Endothelial cell of umbilical vein (primary cell): ENCODE results near the gene DOCK7. TPM values are rescaled to one million over a fixed set of nuclear protein-coding genes. Genes with fewer than 3 reads are reported as not detected.
"Not testable (repeated sequence)": the region's sequence is repeated elsewhere in the genome, so short reads cannot be mapped to it uniquely, and the experiment has no call there.

Source experiments
- BruUV-seq: library from RNA; stranded (reverse); fragments of 400-500 nt; replicated peaks from 2 replicates; lab custom pipeline; 2021; lab: Mats Ljungman, UMichigan
- CTCF ChIA-PET: fragments of 300-600, 350-600 bp; sonication (Branson Sonifier 250); formaldehyde crosslinking; loops from one replicate; lab custom pipeline; 2021; ENCODE audit warnings: antibody characterized with exemption, inconsistent platforms; lab: Charles Lee
- POLR2A ChIA-PET: fragments of 300-600, 350-600 bp; sonication (Branson Sonifier 250); formaldehyde crosslinking; loops from one replicate; lab custom pipeline; 2021; ENCODE audit warnings: antibody characterized with exemption, inconsistent platforms; lab: Charles Lee
- DNase-seq: peaks from one replicate; pipeline ENCODE4 v3.0.0-alpha.2; 2011; ENCODE audit warnings: low read depth, low spot score
- FAIRE-seq: peaks from 2 replicates; lab custom pipeline; 2011; peaks lifted over from hg19 to GRCh38; lab: Jason Lieb, UNC
- H2AFZ ChIP-seq: 2 replicates; pipeline ENCODE4 v1.6.0; 2012; ENCODE audit warnings: low read depth, low read length, control low read depth, inconsistent platforms
- H3K27ac ChIP-seq: 2 replicates; pipeline ENCODE4 v1.5.1; 2011; ENCODE audit warnings: low read depth, mild to moderate bottlenecking, control low read depth, low read length, moderate library complexity; ENCODE audit not compliant: insufficient read depth
- H3K27me3 ChIP-seq, 2 experiments: 2 replicates each; pipeline versions ENCODE4 v1.6.0 to v1.6.1; 2011; ENCODE audit warnings: low read length in 2 of 2, mixed read lengths in 1 of 2; ENCODE audit not compliant: control insufficient read depth in 2 of 2, insufficient read depth in 2 of 2
- H3K36me3 ChIP-seq, 2 experiments: 2 replicates in 1 of 2; 3 replicates in 1 of 2; pipeline ENCODE4 v1.5.1; 2011; ENCODE audit warnings: low read length in 2 of 2, mild to moderate bottlenecking in 1 of 2, moderate library complexity in 1 of 2; ENCODE audit not compliant: control insufficient read depth in 2 of 2, insufficient read depth in 2 of 2; ENCODE audit errors: extremely low read depth in 1 of 2
- H3K4me1 ChIP-seq: 3 replicates; pipeline ENCODE4 v1.5.1; 2011; ENCODE audit warnings: mild to moderate bottlenecking, low read length; ENCODE audit not compliant: control insufficient read depth, insufficient read depth; ENCODE audit errors: extremely low read depth
- H3K4me2 ChIP-seq: 2 replicates; pipeline ENCODE4 v1.6.1; 2011; ENCODE audit warnings: low read length, control low read depth, mixed read lengths; ENCODE audit not compliant: insufficient read depth
- H3K4me3 ChIP-seq, 3 experiments: fragments of 200-600 bp in 1 of 3; sonication (generic), shearing (Covaris generic) in 1 of 3; replicated peaks in 1 of 3; 2 replicates each; pipeline ENCODE4 v1.5.1; 2011 to 2016; ENCODE audit warnings: control low read depth in 3 of 3, low read length in 3 of 3, mild to moderate bottlenecking in 2 of 3, inconsistent platforms in 1 of 3, low read depth in 1 of 3, moderate library complexity in 1 of 3; ENCODE audit not compliant: insufficient read depth in 1 of 3
- H3K79me2 ChIP-seq: 2 replicates; pipeline ENCODE4 v1.6.0; 2012; ENCODE audit warnings: low read length, inconsistent platforms; ENCODE audit not compliant: control insufficient read depth, insufficient read depth
- H3K9ac ChIP-seq: replicated peaks from 2 replicates; pipeline ENCODE3; 2011; ENCODE audit warnings: low read length, control low read depth; ENCODE audit not compliant: insufficient read depth; ENCODE audit errors: extremely low read depth
- H3K9me1 ChIP-seq: replicated peaks from 3 replicates; pipeline ENCODE4 v1.6.0; 2011; ENCODE audit warnings: mild to moderate bottlenecking, low read length; ENCODE audit not compliant: control insufficient read depth, insufficient read depth; ENCODE audit errors: extremely low read depth
- H3K9me3 ChIP-seq: replicated peaks from 2 replicates; pipeline ENCODE4 v1.5.1; 2012; ENCODE audit warnings: low read length, inconsistent platforms; ENCODE audit not compliant: control insufficient read depth, insufficient read depth
- H4K20me1 ChIP-seq: replicated peaks from 2 replicates; pipeline ENCODE3; 2011; ENCODE audit warnings: mild to moderate bottlenecking, low read length; ENCODE audit not compliant: control insufficient read depth, insufficient read depth; ENCODE audit errors: extremely low read depth
- EZH2 ChIP-seq: IDR thresholded peaks from 2 replicates; pipeline ENCODE4 v1.6.1; 2012; ENCODE audit warnings: borderline replicate concordance, low read depth, mild to moderate bottlenecking, moderate library complexity, low read length, inconsistent platforms; ENCODE audit not compliant: severe bottlenecking
- FOS ChIP-seq: IDR thresholded peaks from 2 replicates; pipeline ENCODE4 v1.6.1; 2011; ENCODE audit warnings: mild to moderate bottlenecking, low read length, moderate library complexity, borderline replicate concordance; ENCODE audit not compliant: insufficient read depth
- GATA2 ChIP-seq: IDR thresholded peaks from 2 replicates; pipeline ENCODE4 v1.7.0; 2011; ENCODE audit warnings: low read depth, mild to moderate bottlenecking, moderate library complexity, mixed read lengths, low read length; ENCODE audit not compliant: insufficient read length, insufficient read depth
- JUN ChIP-seq: IDR thresholded peaks from 2 replicates; pipeline ENCODE4 v1.6.1; 2011; ENCODE audit warnings: borderline replicate concordance, low read depth; ENCODE audit not compliant: insufficient read length, insufficient read depth
- MYC ChIP-seq: IDR thresholded peaks from one replicate; pipeline ENCODE4 v1.6.1; 2011; ENCODE audit warnings: mild to moderate bottlenecking, low read depth, low read length
- POLR2A ChIP-seq: IDR thresholded peaks from 2 replicates; pipeline ENCODE4 v1.6.1; 2012; ENCODE audit warnings: low read depth, mild to moderate bottlenecking, control low read depth, low read length
- POLR2AphosphoS5 ChIP-seq: IDR thresholded peaks from 2 replicates; pipeline ENCODE4 v1.6.1; 2012; ENCODE audit warnings: low read depth, mild to moderate bottlenecking, control low read depth, low read length, moderate library complexity; ENCODE audit not compliant: insufficient read depth
- dilution Hi-C: fragments of 300-500 bp; cut with MboI; formaldehyde crosslinking; loops from one replicate; pipeline ENCODE4 v1.15.0; 2019; ENCODE audit warnings: low sequenced_read_pairs; ENCODE audit not compliant: extremely low pct_ligation_motif_present
- intact Hi-C: fragments of 100-400 bp; cut with micrococcal nuclease; formaldehyde crosslinking; loops from one replicate; pipeline ENCODE4 v1.10.0; 2022
- polyA plus RNA-seq, 4 experiments: library from polyadenylated mRNA; depleted of rRNA in 3 of 4; stranded (reverse) in 3 of 4; unstranded in 1 of 4; fragments of >200 nt; gene quantifications; 2 replicates each; pipeline versions ENCODE4 v1.2.1 to v1.2.3, GENCODE V29; 2011 to 2012; ENCODE audit warnings: missing spikeins in 1 of 4
- total RNA-seq: library from RNA; stranded (reverse); gene quantifications from 2 replicates; pipeline ENCODE4 v1.2.3, GENCODE V29; 2021
- TF ChIP-seq, protein P1 (sequence below): IDR thresholded peaks from 2 replicates; pipeline ENCODE4 v1.6.1; 2011; ENCODE audit not compliant: insufficient read depth, insufficient read length
- TF ChIP-seq, protein P2 (sequence below), 2 donors: IDR thresholded peaks; 1 replicate in 1 of 2; 2 replicates in 1 of 2; pipeline ENCODE4 v1.5.1; 2011; ENCODE audit warnings: low read length in 2 of 2, mild to moderate bottlenecking in 2 of 2, moderate library complexity in 2 of 2, control low read depth in 1 of 2, inconsistent platforms in 1 of 2, low read depth in 1 of 2; ENCODE audit not compliant: insufficient read depth in 1 of 2; ENCODE audit errors: extremely low read depth in 1 of 2

The DOCK7 gene
- total and polyA plus RNA-seq, 2 donors (not counting 3 experiments of a cell fraction or from before 2014, with no cell fraction given) = 9.4 to 31.9 TPM

DNA sequence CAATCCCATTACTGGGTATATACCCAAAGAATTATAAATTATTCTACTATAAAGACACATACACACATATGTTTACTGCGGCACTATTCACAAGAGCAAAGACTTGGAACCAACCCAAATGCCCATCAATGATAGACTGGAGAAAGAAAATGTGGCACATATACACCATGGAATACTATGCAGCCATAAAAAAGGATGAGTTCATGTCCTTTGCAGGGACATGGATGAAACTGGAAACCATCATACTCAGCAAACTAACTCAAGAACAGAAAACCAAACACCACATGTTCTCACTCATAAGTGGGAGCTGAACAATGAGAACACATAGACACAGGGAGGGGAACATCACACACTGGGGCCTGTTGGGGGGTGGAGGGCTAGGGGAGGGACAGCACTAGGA is 121.0 kb downstream of the DOCK7 start:
- BruUV-seq, CTCF ChIA-PET, H3K9me3 ChIP-seq, intact Hi-C loops, POLR2A ChIA-PET, H4K20me1 ChIP-seq, H3K36me3 ChIP-seq, H3K27me3 ChIP-seq, H3K9ac ChIP-seq, H3K4me2 ChIP-seq, dilution Hi-C loops, H3K4me3 ChIP-seq, H3K79me2 ChIP-seq, H2AFZ ChIP-seq, H3K4me1 ChIP-seq, H3K27ac ChIP-seq, FAIRE-seq, DNase-seq, H3K9me1 ChIP-seq: not testable (repeated sequence)

DNA sequence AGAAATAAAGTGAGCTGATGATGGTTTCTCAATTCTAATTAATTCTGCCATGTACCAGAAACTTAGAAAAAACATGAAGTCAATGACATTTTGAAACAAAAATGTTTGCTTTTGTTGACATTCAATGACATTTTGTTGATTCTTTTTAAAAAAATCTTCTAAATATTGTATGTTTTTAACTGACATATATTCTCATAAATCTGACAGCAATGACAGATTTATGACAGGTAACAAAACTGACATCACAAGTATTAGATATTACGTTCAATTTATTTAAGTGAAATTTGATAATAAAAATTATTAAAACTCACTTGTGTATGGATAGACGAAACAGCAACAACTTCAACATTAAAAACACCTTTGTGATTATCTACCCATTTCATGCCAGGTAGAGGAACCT is 126.9 kb downstream of the DOCK7 start:
- BruUV-seq = no TSS peak

More for the DNA sequence above, 126.9 kb downstream of the DOCK7 start:
- POLR2A ChIA-PET = no interaction called here
- Histone ChIP-seq H3K27ac (no peak overlapping the region), H3K36me3 (no peaks in the 10 kb centered on the region), H3K27me3 (no peaks in the 10 kb centered on the region), H3K4me2 (no peak overlapping the region), H4K20me1 (no peaks in the 10 kb centered on the region), H2AFZ (no peak overlapping the region), H3K9me3 (no peaks in the 10 kb centered on the region), H3K9me1 (no peaks in the 10 kb centered on the region), H3K9ac (no peak overlapping the region), H3K4me1 (no peaks in the 10 kb centered on the region), H3K79me2 (no peaks in the 10 kb centered on the region), H3K4me3 (no peak overlapping the region)
- TF ChIP-seq EZH2 = no peak
- TF ChIP-seq, protein P1, sequence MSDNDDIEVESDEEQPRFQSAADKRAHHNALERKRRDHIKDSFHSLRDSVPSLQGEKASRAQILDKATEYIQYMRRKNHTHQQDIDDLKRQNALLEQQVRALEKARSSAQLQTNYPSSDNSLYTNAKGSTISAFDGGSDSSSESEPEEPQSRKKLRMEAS = no peak
- TF ChIP-seq, protein P2, sequence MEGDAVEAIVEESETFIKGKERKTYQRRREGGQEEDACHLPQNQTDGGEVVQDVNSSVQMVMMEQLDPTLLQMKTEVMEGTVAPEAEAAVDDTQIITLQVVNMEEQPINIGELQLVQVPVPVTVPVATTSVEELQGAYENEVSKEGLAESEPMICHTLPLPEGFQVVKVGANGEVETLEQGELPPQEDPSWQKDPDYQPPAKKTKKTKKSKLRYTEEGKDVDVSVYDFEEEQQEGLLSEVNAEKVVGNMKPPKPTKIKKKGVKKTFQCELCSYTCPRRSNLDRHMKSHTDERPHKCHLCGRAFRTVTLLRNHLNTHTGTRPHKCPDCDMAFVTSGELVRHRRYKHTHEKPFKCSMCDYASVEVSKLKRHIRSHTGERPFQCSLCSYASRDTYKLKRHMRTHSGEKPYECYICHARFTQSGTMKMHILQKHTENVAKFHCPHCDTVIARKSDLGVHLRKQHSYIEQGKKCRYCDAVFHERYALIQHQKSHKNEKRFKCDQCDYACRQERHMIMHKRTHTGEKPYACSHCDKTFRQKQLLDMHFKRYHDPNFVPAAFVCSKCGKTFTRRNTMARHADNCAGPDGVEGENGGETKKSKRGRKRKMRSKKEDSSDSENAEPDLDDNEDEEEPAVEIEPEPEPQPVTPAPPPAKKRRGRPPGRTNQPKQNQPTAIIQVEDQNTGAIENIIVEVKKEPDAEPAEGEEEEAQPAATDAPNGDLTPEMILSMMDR (IDR thresholded peaks at IDR 0.05; ENCODE audit: extremely low read depth in 1 of 2, insufficient read depth in 1 of 2, low read depth in 1 of 2, low read length in 2 of 2) = no peak
- TF ChIP-seq MYC = no peak
- TF ChIP-seq POLR2A = no peak
- TF ChIP-seq FOS = no peak
- no peak for TF ChIP-seq GATA2
- no peak for TF ChIP-seq POLR2AphosphoS5
- TF ChIP-seq JUN = no peak
- CTCF ChIA-PET = interaction anchor here (0.6 kb wide), 1 partner anchor 150 kb away, joined by 3 read pairs; no protein-coding TSS in a partner anchor
- DNase-seq (no peak), FAIRE-seq (no peak)
- intact Hi-C loops (no loop called here), dilution Hi-C loops (no loop called here)
